Trophoblast cell (in vitro differentiated cells and primary cell): ENCODE measurements around the gene DENND5A.

Source experiments
- DNase-seq, 2 donors: peaks; one replicate each; pipeline ENCODE4 v3.0.0-alpha.2; 2016
- H2AFZ ChIP-seq: 2 replicates; pipeline ENCODE4 v1.6.1; 2013; ENCODE audit warnings: low read length, moderate library complexity, mild to moderate bottlenecking; ENCODE audit not compliant: insufficient read depth, poor library complexity
- H2AK5ac ChIP-seq: 2 replicates; pipeline ENCODE4 v1.6.1; 2013; ENCODE audit warnings: mild to moderate bottlenecking, low read length
- H2BK120ac ChIP-seq: 2 replicates; pipeline ENCODE4 v1.6.1; 2013; ENCODE audit warnings: low read length, mild to moderate bottlenecking, moderate library complexity; ENCODE audit not compliant: insufficient read depth, poor library complexity
- H2BK12ac ChIP-seq: 2 replicates; pipeline ENCODE4 v1.6.1; 2013; ENCODE audit warnings: mild to moderate bottlenecking, low read length, moderate library complexity
- H2BK5ac ChIP-seq: 2 replicates; pipeline ENCODE4 v1.6.1; 2013; ENCODE audit warnings: low read length, low read depth, moderate library complexity, mild to moderate bottlenecking; ENCODE audit not compliant: poor library complexity
- H3K14ac ChIP-seq: 2 replicates; pipeline ENCODE4 v1.6.1; 2013; ENCODE audit warnings: mild to moderate bottlenecking, low read length
- H3K18ac ChIP-seq: 2 replicates; pipeline ENCODE4 v1.6.1; 2013; ENCODE audit warnings: mild to moderate bottlenecking, low read length
- H3K23ac ChIP-seq: 2 replicates; pipeline ENCODE4 v1.6.1; 2013; ENCODE audit warnings: low read length
- H3K27ac ChIP-seq: 2 replicates; pipeline ENCODE4 v1.5.1; 2013; ENCODE audit warnings: low read depth, mild to moderate bottlenecking, inconsistent platforms, low read length, moderate library complexity
- H3K27me3 ChIP-seq: 2 replicates; pipeline ENCODE4 v1.6.1; 2013; ENCODE audit warnings: inconsistent platforms, mild to moderate bottlenecking, low read length, moderate library complexity; ENCODE audit not compliant: insufficient read depth
- H3K36me3 ChIP-seq, 2 experiments: 1 replicate in 1 of 2; 2 replicates in 1 of 2; pipeline ENCODE4 v1.6.1; 2013; ENCODE audit warnings: low read length in 2 of 2, mild to moderate bottlenecking in 2 of 2, moderate library complexity in 1 of 2; ENCODE audit not compliant: insufficient read depth in 2 of 2, control insufficient read depth in 1 of 2
- H3K4ac ChIP-seq: 2 replicates; pipeline ENCODE4 v1.6.1; 2013; ENCODE audit warnings: low read depth, mild to moderate bottlenecking, low read length, moderate library complexity
- H3K4me1 ChIP-seq, 2 experiments: 1 replicate in 1 of 2; 2 replicates in 1 of 2; pipeline ENCODE4 v1.6.1; 2013; ENCODE audit warnings: low read length in 2 of 2, mild to moderate bottlenecking in 2 of 2, moderate library complexity in 1 of 2; ENCODE audit not compliant: insufficient read depth in 2 of 2, control insufficient read depth in 1 of 2
- H3K4me2 ChIP-seq: 2 replicates; pipeline ENCODE4 v1.6.1; 2013; ENCODE audit warnings: inconsistent platforms, mild to moderate bottlenecking, low read length, moderate library complexity
- H3K4me3 ChIP-seq: 2 replicates; pipeline ENCODE4 v1.5.1; 2013; ENCODE audit warnings: mild to moderate bottlenecking, low read depth, low read length, inconsistent platforms
- H3K79me1 ChIP-seq: one replicate; pipeline ENCODE4 v1.6.1; 2013; ENCODE audit warnings: low read length
- H3K79me2 ChIP-seq: 2 replicates; pipeline ENCODE4 v1.6.1; 2013; ENCODE audit warnings: low read length, mild to moderate bottlenecking; ENCODE audit not compliant: control insufficient read depth, insufficient read depth, poor library complexity
- H3K9ac ChIP-seq: 2 replicates; pipeline ENCODE4 v1.6.1; 2013; ENCODE audit warnings: mild to moderate bottlenecking, low read length
- H3K9me3 ChIP-seq: 2 replicates; pipeline ENCODE4 v1.6.1; 2013; ENCODE audit warnings: low read depth, mild to moderate bottlenecking, control low read depth, inconsistent platforms, low read length; ENCODE audit not compliant: insufficient read depth
- H4K12ac ChIP-seq: 2 replicates; pipeline ENCODE4 v1.6.1; 2013; ENCODE audit warnings: low read depth, mild to moderate bottlenecking, low read length, moderate library complexity
- H4K8ac ChIP-seq: 2 replicates; pipeline ENCODE4 v1.6.1; 2013; ENCODE audit warnings: low read depth, mild to moderate bottlenecking, low read length, moderate library complexity
- H4K91ac ChIP-seq: one replicate; pipeline ENCODE4 v1.6.1; 2013; ENCODE audit warnings: low read depth, mild to moderate bottlenecking, low read length, moderate library complexity
- WGBS: extraction: QIAGEN DNeasy Blood & Tissue Kit; methylation state at CpG from one replicate; pipeline ENCODE4 v1.1.7; 2013; ENCODE audit warnings: missing lambda C conversion rate; ENCODE audit not compliant: insufficient read length, insufficient coverage; ENCODE audit errors: extremely low coverage; 5-methylcytosine and 5-hydroxymethylcytosine counted together

The DENND5A gene

DNA sequence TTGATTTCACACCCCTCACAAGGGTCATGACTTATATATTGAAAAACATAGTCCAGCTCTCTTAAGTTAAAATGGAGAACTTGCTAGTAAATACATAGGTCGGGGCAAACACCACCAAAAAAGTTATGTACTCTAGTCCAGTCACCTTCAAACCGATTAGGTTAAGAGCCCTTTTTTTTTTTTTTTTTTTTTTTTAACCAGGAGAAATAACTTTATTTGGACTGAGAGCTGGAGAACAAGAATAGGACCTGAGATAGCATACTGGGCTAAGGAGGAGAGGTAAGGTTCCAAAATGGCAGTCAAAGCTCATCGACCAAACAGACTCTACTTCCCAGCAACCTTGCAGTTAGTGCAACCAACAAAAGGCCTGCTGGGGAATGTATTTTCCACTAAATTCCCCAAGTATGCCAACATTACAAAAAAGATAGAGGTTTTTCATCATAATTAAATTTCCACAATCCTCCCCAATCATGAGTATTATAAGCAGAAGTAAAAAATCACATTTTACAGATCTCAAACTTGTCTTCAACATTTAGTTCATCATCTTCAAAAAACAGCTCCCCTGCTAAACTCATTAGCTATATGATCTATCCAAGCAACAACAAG, 45.4 kb upstream of the DENND5A start:
- no peak overlapping the region for H2BK120ac ChIP-seq
- no peak overlapping the region for H4K8ac ChIP-seq
- H3K27ac ChIP-seq = no peak overlapping the region
- H3K23ac ChIP-seq = no peak overlapping the region
- no peak overlapping the region for H2AFZ ChIP-seq
- H3K18ac ChIP-seq = no peak overlapping the region
- H4K91ac ChIP-seq = no peak overlapping the region
- H3K9ac ChIP-seq = no peak overlapping the region
- H3K79me2 ChIP-seq = peaks cover 25% of the 10 kb centered on the region
- H3K4me1 ChIP-seq = peaks cover 9 to 10% of the 10 kb centered on the region in 2 experiments
- H2BK12ac ChIP-seq = no peak overlapping the region
- H3K36me3 ChIP-seq = peaks cover 3 to 5% of the 10 kb centered on the region in 2 experiments
- H3K9me3 ChIP-seq = no peaks in the 10 kb centered on the region
- no peak overlapping the region for H2AK5ac ChIP-seq
- H2BK5ac ChIP-seq = no peak overlapping the region
- H3K4ac ChIP-seq = peak overlapping the region; percentile 93
- H3K79me1 ChIP-seq = peaks cover 13% of the 10 kb centered on the region
- H3K27me3 ChIP-seq = no peaks in the 10 kb centered on the region
- H3K4me2 ChIP-seq = no peak overlapping the region
- no peak overlapping the region for H3K4me3 ChIP-seq
- no CpG with 5 or more reads among the region's 3 CpGs for WGBS
- H4K12ac ChIP-seq = peak overlapping the region; percentile 51
- no peak for DNase-seq
- H3K14ac ChIP-seq = no peak overlapping the region

DNA sequence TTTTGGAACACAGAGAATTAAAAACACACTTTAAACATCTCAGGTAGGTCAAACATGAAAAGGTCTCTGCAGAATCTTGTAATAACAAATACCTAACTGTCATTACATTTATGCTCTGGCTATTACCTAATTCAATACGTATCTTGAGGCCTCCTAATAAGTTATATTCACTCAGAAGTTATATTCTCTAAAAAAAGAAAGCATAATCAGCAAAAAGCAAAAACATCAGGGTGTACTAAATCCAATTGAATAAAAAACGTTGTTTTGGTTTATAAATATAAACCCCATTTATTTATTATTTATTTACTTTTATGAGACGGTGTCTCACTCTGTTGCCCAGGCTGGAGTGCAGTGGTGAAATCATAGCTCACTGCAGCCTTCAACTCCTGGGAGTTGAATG, 39.0 kb upstream of the DENND5A start:
- WGBS = no CpG with 5 or more reads among the region's 3 CpGs
- peaks cover 3 to 5% of the 10 kb centered on the region in 2 experiments for H3K36me3 ChIP-seq

DNA sequence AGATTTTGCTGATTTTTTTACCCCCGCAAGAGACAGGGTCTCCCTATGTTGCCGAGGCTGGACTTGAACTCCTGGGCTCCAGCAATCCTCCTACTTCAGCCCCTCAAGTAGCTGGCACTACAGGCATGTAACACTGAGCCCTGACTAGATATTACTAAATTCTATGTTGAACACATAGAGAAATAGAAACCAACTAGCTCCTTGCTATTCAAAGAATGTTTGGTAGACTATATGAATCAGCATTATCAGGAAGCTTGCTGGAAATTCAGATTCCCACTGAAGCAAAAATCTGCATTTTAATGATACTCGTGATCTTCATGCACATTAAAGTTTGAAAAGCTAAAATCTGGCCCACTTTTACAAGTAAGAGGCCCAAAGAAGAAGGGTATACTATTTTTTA, 37.3 kb upstream of the DENND5A start:
- H2BK12ac ChIP-seq = no peak overlapping the region
- H4K91ac ChIP-seq = no peak overlapping the region
- no CpG with 5 or more reads among the region's 3 CpGs for WGBS
- peaks cover 5% of the 10 kb centered on the region for H3K79me2 ChIP-seq
- no peaks in the 10 kb centered on the region for H3K9me3 ChIP-seq
- no peak overlapping the region for H3K23ac ChIP-seq
- no peak overlapping the region for H2AK5ac ChIP-seq
- H3K14ac ChIP-seq = no peak overlapping the region
- no peak overlapping the region for H3K4me3 ChIP-seq
- no peak for DNase-seq
- peaks cover 6 to 7% of the 10 kb centered on the region in 2 experiments for H3K36me3 ChIP-seq
- H4K12ac ChIP-seq = no peak overlapping the region
- H3K79me1 ChIP-seq = no peaks in the 10 kb centered on the region
- no peak overlapping the region for H2BK5ac ChIP-seq
- H4K8ac ChIP-seq = no peak overlapping the region
- no peak overlapping the region for H3K4ac ChIP-seq
- no peak overlapping the region for H2BK120ac ChIP-seq
- no peak overlapping the region for H3K27ac ChIP-seq
- H3K18ac ChIP-seq = no peak overlapping the region
- H3K9ac ChIP-seq = no peak overlapping the region
- no peak overlapping the region for H2AFZ ChIP-seq
- no peak overlapping the region for H3K4me2 ChIP-seq
- no peaks in the 10 kb centered on the region for H3K4me1 ChIP-seq
- no peaks in the 10 kb centered on the region for H3K27me3 ChIP-seq

More for the DNA sequence above, 39.0 kb upstream of the DENND5A start:
- Histone ChIP-seq H2BK12ac (no peak overlapping the region), H3K79me1 (no peaks in the 10 kb centered on the region), H3K9me3 (no peaks in the 10 kb centered on the region), H3K23ac (no peak overlapping the region), H4K12ac (no peak overlapping the region), H3K18ac (no peak overlapping the region), H2AK5ac (no peak overlapping the region), H2BK5ac (no peak overlapping the region), H2BK120ac (no peak overlapping the region), H3K4me3 (no peak overlapping the region), H4K8ac (no peak overlapping the region), H4K91ac (no peak overlapping the region), H3K4me1 (no peaks in the 10 kb centered on the region), H3K9ac (no peak overlapping the region), H3K27me3 (no peaks in the 10 kb centered on the region), H3K79me2 (peaks cover 7% of the 10 kb centered on the region), H3K4me2 (no peak overlapping the region), H3K27ac (no peak overlapping the region), H3K4ac (peak overlapping the region; percentile 55), H2AFZ (no peak overlapping the region), H3K14ac (no peak overlapping the region)
- DNase-seq = no peak

DNA sequence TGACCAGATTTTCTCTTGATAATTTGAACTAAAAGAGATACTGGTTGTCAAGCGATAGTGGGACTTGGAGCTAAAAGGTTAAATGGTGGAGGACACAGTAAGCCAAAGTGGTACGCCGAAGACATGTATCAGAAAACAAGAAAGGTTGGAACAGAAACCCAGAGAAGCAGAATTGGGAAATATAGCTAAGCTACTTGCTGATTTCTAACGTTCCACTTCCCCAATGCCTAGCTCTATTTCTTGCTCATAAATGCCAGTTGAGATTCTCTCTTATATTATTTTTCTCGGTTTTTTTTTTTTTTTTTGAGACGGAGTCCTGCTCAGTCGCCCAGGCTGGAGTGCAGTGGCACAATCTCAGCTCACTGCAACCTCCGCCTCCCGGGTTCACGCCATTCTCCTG, 36.6 kb upstream of the DENND5A start:
- Histone ChIP-seq H4K91ac (no peak overlapping the region), H2AFZ (no peak overlapping the region), H3K4ac (peak overlapping the region; percentile 19), H3K27ac (no peak overlapping the region), H3K4me3 (no peak overlapping the region), H3K4me2 (no peak overlapping the region), H2BK120ac (no peak overlapping the region), H3K9me3 (no peaks in the 10 kb centered on the region), H4K8ac (no peak overlapping the region), H3K79me2 (peaks cover 5% of the 10 kb centered on the region), H2AK5ac (no peak overlapping the region), H3K4me1 (no peaks in the 10 kb centered on the region), H3K27me3 (no peaks in the 10 kb centered on the region), H2BK12ac (no peak overlapping the region), H3K36me3 (peaks cover 11 to 13% of the 10 kb centered on the region in 2 experiments), H3K79me1 (no peaks in the 10 kb centered on the region), H3K9ac (no peak overlapping the region), H3K14ac (no peak overlapping the region), H4K12ac (no peak overlapping the region), H2BK5ac (no peak overlapping the region), H3K18ac (no peak overlapping the region), H3K23ac (no peak overlapping the region)
- no CpG with 5 or more reads among the region's 10 CpGs for WGBS
- no peak for DNase-seq
